SU-DHL-6 (cell line): ENCODE measurements around the gene RDH8.

Source experiments
- EZH2phosphoT487 ChIP-seq: fragments of 200-600 bp; sonication (generic), shearing (Covaris generic); conservative IDR thresholded peaks from 2 replicates; pipeline ENCODE4 v1.6.1; 2018; ENCODE audit warnings: mild to moderate bottlenecking, antibody characterized with exemption, low read length, moderate library complexity, mixed read lengths
- TF ChIP-seq, protein P1 (sequence below): fragments of 200-600 bp; sonication (generic); IDR thresholded peaks from one replicate; pipeline ENCODE4 v1.5.1; 2017; ENCODE audit warnings: antibody characterized with exemption, mild to moderate bottlenecking, low read length, moderate library complexity; ENCODE audit not compliant: insufficient read depth, poor library complexity, severe bottlenecking

DNA sequence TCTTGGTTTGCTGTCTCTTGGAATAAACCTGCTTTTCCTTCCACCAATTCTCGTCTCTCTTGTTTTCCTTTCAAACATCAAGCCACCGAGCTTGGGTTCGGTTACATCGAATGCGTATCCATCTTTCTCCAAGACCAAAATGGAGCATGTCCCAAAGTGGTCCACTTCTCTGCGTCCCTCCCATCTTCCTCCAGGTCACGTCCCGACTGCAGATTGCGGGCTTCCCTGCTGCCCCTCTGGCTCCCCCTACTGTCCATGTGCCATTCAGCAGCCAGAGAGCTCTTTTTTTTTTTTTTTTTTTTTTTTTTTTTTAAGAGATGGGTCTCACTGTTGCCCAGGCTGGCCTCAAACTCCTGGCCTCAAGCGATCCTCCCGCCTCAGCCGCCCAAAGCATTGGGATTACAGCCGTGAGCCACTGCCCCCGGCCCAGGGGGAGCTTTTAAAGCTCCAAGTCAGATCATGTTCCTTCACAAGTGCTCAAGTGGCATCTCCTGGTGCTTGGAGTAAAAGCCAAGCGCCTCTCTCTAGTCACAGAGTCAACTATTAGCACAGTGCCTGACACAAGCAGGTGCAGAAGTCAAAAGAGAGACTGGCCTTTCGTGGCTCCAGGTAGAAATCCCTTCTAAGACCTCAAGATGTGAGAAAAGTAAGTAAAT is 13.0 kb upstream of the RDH8 start:
- TF ChIP-seq, protein P1, sequence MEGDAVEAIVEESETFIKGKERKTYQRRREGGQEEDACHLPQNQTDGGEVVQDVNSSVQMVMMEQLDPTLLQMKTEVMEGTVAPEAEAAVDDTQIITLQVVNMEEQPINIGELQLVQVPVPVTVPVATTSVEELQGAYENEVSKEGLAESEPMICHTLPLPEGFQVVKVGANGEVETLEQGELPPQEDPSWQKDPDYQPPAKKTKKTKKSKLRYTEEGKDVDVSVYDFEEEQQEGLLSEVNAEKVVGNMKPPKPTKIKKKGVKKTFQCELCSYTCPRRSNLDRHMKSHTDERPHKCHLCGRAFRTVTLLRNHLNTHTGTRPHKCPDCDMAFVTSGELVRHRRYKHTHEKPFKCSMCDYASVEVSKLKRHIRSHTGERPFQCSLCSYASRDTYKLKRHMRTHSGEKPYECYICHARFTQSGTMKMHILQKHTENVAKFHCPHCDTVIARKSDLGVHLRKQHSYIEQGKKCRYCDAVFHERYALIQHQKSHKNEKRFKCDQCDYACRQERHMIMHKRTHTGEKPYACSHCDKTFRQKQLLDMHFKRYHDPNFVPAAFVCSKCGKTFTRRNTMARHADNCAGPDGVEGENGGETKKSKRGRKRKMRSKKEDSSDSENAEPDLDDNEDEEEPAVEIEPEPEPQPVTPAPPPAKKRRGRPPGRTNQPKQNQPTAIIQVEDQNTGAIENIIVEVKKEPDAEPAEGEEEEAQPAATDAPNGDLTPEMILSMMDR = peak; percentile 82
- TF ChIP-seq EZH2phosphoT487 = no peak
